ENCODE measurements around the gene PLCXD3. TPM values are rescaled to one million over a fixed set of nuclear protein-coding genes. Genes with fewer than 3 reads are reported as not detected.

Gene PLCXD3
- total and polyA plus RNA-seq, 2 of the 4 experiments (the other 2 are of a cell fraction), result under 0.01 to 0.02 TPM

DNA sequence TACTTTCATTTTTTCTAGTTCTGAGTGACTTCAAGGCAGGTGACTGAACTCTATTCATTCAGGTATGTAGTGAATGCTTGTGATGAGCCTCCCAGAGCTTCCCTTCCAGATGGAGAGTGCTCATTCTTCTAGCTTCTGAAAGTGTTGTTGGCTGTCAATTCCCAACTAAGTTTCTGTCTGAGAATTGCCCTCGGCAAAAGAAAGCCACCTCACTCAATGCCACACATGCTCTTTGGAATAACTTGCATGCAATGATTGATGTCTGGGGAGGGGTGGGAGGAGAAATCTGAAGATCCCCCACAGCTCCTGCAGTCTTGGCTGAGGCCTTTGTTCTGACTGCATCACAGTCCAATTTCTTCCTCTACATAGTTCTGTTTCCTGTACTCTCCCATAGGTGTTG is 173.9 kb downstream of the PLCXD3 start:
- no peak overlapping the region for H3K27ac ChIP-seq (ENCODE audit: insufficient read depth, low read length)
- H4K91ac ChIP-seq (ENCODE audit: insufficient read depth, low read depth, low read length), result no peak overlapping the region
- H4K5ac ChIP-seq (ENCODE audit: low read depth, low read length), result no peak overlapping the region
- H2AK9ac ChIP-seq (replicated peaks; ENCODE audit: low read depth, low read length, poor library complexity), result no peak overlapping the region
- ChIA-PET CTCF (interaction anchor here (0.6 to 1.6 kb wide), 2 partner anchors 72 to 432 kb away, joined by 3 to 6 read pairs; no protein-coding TSS in a partner anchor), POLR2A (ENCODE audit: unreplicated experiment) (no interaction called here)
- dilution Hi-C loops (cut with HindIII; ENCODE audit: low sequenced_read_pairs, unreplicated experiment), result no loop called here
- H4K8ac ChIP-seq (ENCODE audit: low read depth in 2 of 2, low read length in 2 of 2), result no peak overlapping the region
- H2BK120ac ChIP-seq (ENCODE audit: low read depth, low read length), result no peak overlapping the region
- H4K20me1 ChIP-seq (ENCODE audit: insufficient read depth, low read length), result no peaks in the 10 kb centered on the region
- DNase-seq, result no peak
- intact Hi-C loops (cut with micrococcal nuclease), result no loop called here
- H3K36me3 ChIP-seq (ENCODE audit: control insufficient read depth, insufficient read depth, low read length), result no peaks in the 10 kb centered on the region
- H2AK5ac ChIP-seq (ENCODE audit: low read depth, low read length), result no peak overlapping the region
- H3K4me1 ChIP-seq (ENCODE audit: control insufficient read depth, insufficient read depth, low read length), result peaks cover 2% of the 10 kb centered on the region; the same call in 1 of the 2 replicates
- BruUV-seq (replicated peaks), result no TSS peak
- no peak overlapping the region for H2BK20ac ChIP-seq (ENCODE audit: low read depth, low read length)
- no peak overlapping the region for H3K23ac ChIP-seq (ENCODE audit: low read depth, low read length)
- no peak overlapping the region for H2BK15ac ChIP-seq (ENCODE audit: low read depth, low read length)
- no peak overlapping the region for H3K9ac ChIP-seq (ENCODE audit: low read depth, low read length)
- in situ Hi-C loops (cut with MboI; ENCODE audit: low sequenced_read_pairs), result no loop called here
- H3K79me1 ChIP-seq (ENCODE audit: low read depth in 1 of 2, low read length in 2 of 2), result no peaks in the 10 kb centered on the region
- no peak overlapping the region for H3K14ac ChIP-seq (replicated peaks; ENCODE audit: low read depth, low read length)
- no peak overlapping the region for H3K18ac ChIP-seq (ENCODE audit: low read depth, low read length)
- H3K4me3 ChIP-seq (ENCODE audit: insufficient read depth, low read depth, low read length), result no peak overlapping the region
- H3K4ac ChIP-seq (ENCODE audit: low read depth, low read length), result no peak overlapping the region
- no peak overlapping the region for H2BK5ac ChIP-seq (ENCODE audit: low read depth, low read length, poor library complexity, severe bottlenecking)
- H3K4me2 ChIP-seq (ENCODE audit: low read depth, low read length), result no peak overlapping the region
- no peak for TF ChIP-seq BHLHE40 (IDR thresholded peaks at IDR 0.05; ENCODE audit: low read depth, low read length)
- no peak for TF ChIP-seq MAZ (IDR thresholded peaks at IDR 0.05; ENCODE audit: borderline replicate concordance, low read depth, low read length)
- TF ChIP-seq SMC3 (IDR thresholded peaks at IDR 0.05; ENCODE audit: low read depth, low read length), result no peak
- no peak for TF ChIP-seq FOS (IDR thresholded peaks at IDR 0.05; ENCODE audit: low read depth, low read length)
- TF ChIP-seq, protein P1, sequence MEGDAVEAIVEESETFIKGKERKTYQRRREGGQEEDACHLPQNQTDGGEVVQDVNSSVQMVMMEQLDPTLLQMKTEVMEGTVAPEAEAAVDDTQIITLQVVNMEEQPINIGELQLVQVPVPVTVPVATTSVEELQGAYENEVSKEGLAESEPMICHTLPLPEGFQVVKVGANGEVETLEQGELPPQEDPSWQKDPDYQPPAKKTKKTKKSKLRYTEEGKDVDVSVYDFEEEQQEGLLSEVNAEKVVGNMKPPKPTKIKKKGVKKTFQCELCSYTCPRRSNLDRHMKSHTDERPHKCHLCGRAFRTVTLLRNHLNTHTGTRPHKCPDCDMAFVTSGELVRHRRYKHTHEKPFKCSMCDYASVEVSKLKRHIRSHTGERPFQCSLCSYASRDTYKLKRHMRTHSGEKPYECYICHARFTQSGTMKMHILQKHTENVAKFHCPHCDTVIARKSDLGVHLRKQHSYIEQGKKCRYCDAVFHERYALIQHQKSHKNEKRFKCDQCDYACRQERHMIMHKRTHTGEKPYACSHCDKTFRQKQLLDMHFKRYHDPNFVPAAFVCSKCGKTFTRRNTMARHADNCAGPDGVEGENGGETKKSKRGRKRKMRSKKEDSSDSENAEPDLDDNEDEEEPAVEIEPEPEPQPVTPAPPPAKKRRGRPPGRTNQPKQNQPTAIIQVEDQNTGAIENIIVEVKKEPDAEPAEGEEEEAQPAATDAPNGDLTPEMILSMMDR (conservative IDR thresholded peaks at IDR 0.05; ENCODE audit: low read depth, low read length), result no peak
- TF ChIP-seq MXI1 (IDR thresholded peaks at IDR 0.05; ENCODE audit: borderline replicate concordance, low read depth, low read length), result no peak
- TF ChIP-seq RAD21 (IDR thresholded peaks at IDR 0.05; ENCODE audit: low read length), result no peak
- no peak for TF ChIP-seq CHD1 (IDR thresholded peaks at IDR 0.05; ENCODE audit: low read depth, low read length)
- no peak for TF ChIP-seq RFX5 (IDR thresholded peaks at IDR 0.05; ENCODE audit: low read depth, low read length)
- no peak for TF ChIP-seq CEBPB (IDR thresholded peaks at IDR 0.05; ENCODE audit: low read depth, low read length)
- no peak for TF ChIP-seq NFE2L2 (IDR thresholded peaks at IDR 0.05; ENCODE audit: low read depth, low read length)
- no peak for TF ChIP-seq MAFK (IDR thresholded peaks at IDR 0.05; ENCODE audit: low read depth, low read length)
- TF ChIP-seq POLR2A (IDR thresholded peaks at IDR 0.05; ENCODE audit: low read depth, low read length), result no peak
- TF ChIP-seq USF2 (IDR thresholded peaks at IDR 0.05; ENCODE audit: low read depth, low read length), result no peak
- TF ChIP-seq ELK1 (IDR thresholded peaks at IDR 0.05; ENCODE audit: borderline replicate concordance, low read depth, low read length), result no peak
- TF ChIP-seq RCOR1 (IDR thresholded peaks at IDR 0.05; ENCODE audit: insufficient replicate concordance, low read length), result no peak
- H2AFZ ChIP-seq (replicated peaks; ENCODE audit: low read length, poor library complexity), result no peak overlapping the region
- H3K27me3 ChIP-seq (ENCODE audit: control insufficient read depth, insufficient read depth, low read length), result no peaks in the 10 kb centered on the region
- WGBS, 2 experiments (ENCODE audit: extremely low coverage in 2 of 2, insufficient read length in 1 of 2), result 20% methylated on average over 1 of the region's 1 CpG; no CpG with 5 or more reads in 1 of the 2 experiments
- H3K9me1 ChIP-seq (ENCODE audit: insufficient read depth, low read length), result peaks cover 3% of the 10 kb centered on the region; the same call in 1 of the 2 replicates
- no peaks in the 10 kb centered on the region for H3K9me3 ChIP-seq (ENCODE audit: control insufficient read depth, insufficient read depth, low read length)
- H3K56ac ChIP-seq (ENCODE audit: extremely low read depth, insufficient read depth, low read length), result no peak overlapping the region
- no peak for ATAC-seq (ENCODE audit: low read depth)

All from IMR-90 (cell line).